ENCODE results near the gene CNBP. TPM values are rescaled to one million over a fixed set of nuclear protein-coding genes. Genes with fewer than 3 reads are reported as not detected.
"Not testable (repeated sequence)": the region's sequence is repeated elsewhere in the genome, so short reads cannot be mapped to it uniquely, and the experiment has no call there.

Gene CNBP
- total and polyA plus RNA-seq, 10 of the 15 experiments (the other 5 are each of a cell fraction or from before 2014, with no cell fraction given) = 300 to 719 (median 439) TPM

- TF ChIP-seq ZBTB40 (IDR thresholded peaks at IDR 0.05; ENCODE audit: borderline replicate concordance) = no peak
- TF ChIP-seq EED (IDR thresholded peaks at IDR 0.05; ENCODE audit: low read depth) = no peak
Measured at GRCh38 chr3:129144786-129145185, 38.9 kb downstream of the CNBP start (continued).

GRCh38 chr3:129141011-129141410 lies 42.7 kb downstream of the CNBP start:
- H3K9ac ChIP-seq (ENCODE audit: control insufficient read depth, insufficient read depth, low read length); H3K79me2 ChIP-seq (ENCODE audit: control insufficient read depth, insufficient read depth, low read length); H4K20me1 ChIP-seq (ENCODE audit: control insufficient read depth, insufficient read depth); POLR2A ChIA-PET; DNase-seq (ENCODE audit: low read depth, low spot score); BruUV-seq (replicated peaks); H3K9me3 ChIP-seq (replicated peaks; ENCODE audit: control insufficient read depth, insufficient read depth, low read length); H3K4me2 ChIP-seq (ENCODE audit: control insufficient read depth, insufficient read depth); H3K27ac ChIP-seq (ENCODE audit: control insufficient read depth, insufficient read depth); in situ Hi-C loops (cut with MboI); H3K4me1 ChIP-seq (ENCODE audit: control insufficient read depth, insufficient read depth, low read length); H3K4me3 ChIP-seq; H2AFZ ChIP-seq (ENCODE audit: control insufficient read depth, low read depth, low read length); H3K27me3 ChIP-seq (replicated peaks in 1 of 2; ENCODE audit: control insufficient read depth in 2 of 2, insufficient read depth in 2 of 2, low read length in 1 of 2); FAIRE-seq; intact Hi-C loops (cut with micrococcal nuclease; ENCODE audit: unreplicated experiment); ATAC-seq: not testable (repeated sequence)
- 95% methylated on average over 5 of the region's 5 CpGs for WGBS (ENCODE audit: insufficient coverage, insufficient replicate concordance, low lambda C conversion rate, missing lambda C conversion rate)
- CTCF ChIA-PET = interaction anchor here (0.6 kb wide), 1 partner anchor 273 kb away, joined by 3 read pairs; no protein-coding TSS in a partner anchor
- H3K36me3 ChIP-seq (ENCODE audit: control insufficient read depth in 2 of 2, insufficient read depth in 2 of 2, low read length in 1 of 2) = peaks cover 0 to 13% of the 10 kb centered on the region in 2 experiments
- SMC1A ChIA-PET (ENCODE audit: uncharacterized antibody, unreplicated experiment) = interaction anchor here (0.6 kb wide), 1 partner anchor 87 kb away, joined by 3 read pairs; no protein-coding TSS in a partner anchor
- RAD21 ChIA-PET (ENCODE audit: unreplicated experiment) = interaction anchor here (1.5 kb wide), 1 partner anchor 103 kb away, joined by 3 read pairs; no protein-coding TSS in a partner anchor

All from GM12878 (cell line).